HCT116 (cell line): Measurements from ENCODE around the gene VPS26A. TPM values are rescaled to one million over a fixed set of nuclear protein-coding genes. Genes with fewer than 3 reads are reported as not detected.

Experiments
- ATAC-seq: fragments of 200-7000 bp; cut with Tn5 transposase; 2 replicates; pipeline ENCODE4 v1.9.1; 2020; ENCODE audit warnings: mild to moderate bottlenecking, moderate library complexity
- BruUV-seq: library from RNA; stranded (reverse); fragments of 400-500 nt; replicated peaks from 2 replicates; lab custom pipeline; 2021; lab: Mats Ljungman, UMichigan
- CTCF ChIA-PET: fragments of 300-600 bp; sonication (Branson Sonifier 250); formaldehyde crosslinking; loops from one replicate; lab custom pipeline; 2021; ENCODE audit warnings: antibody characterized with exemption; lab: Charles Lee
- POLR2A ChIA-PET: fragments of 300-600, 350-600 bp; sonication (Branson Sonifier 250); formaldehyde crosslinking; loops from one replicate; lab custom pipeline; 2021; ENCODE audit warnings: antibody characterized with exemption; lab: Charles Lee
- RAD21 ChIA-PET, 2 experiments: fragments of 300-600 bp; sonication (Branson Sonifier 250); formaldehyde crosslinking; loops; one replicate each; lab custom pipeline; 2023; ENCODE audit warnings: low total read pairs in 2 of 2; ENCODE audit not compliant: uncharacterized antibody in 2 of 2, unreplicated experiment in 2 of 2, low non-redundant PET in 1 of 2; lab: Charles Lee
- DNase-seq: peaks from one replicate; pipeline ENCODE4 v3.0.0-alpha.2; 2010; ENCODE audit warnings: low read depth, low spot score
- H2AFZ ChIP-seq: fragments of 200-600 bp; shearing (Covaris generic), sonication (generic); 2 replicates; pipeline ENCODE4 v1.6.1; 2017; ENCODE audit warnings: low read depth, mixed run types, mixed read lengths, antibody characterized with exemption, low read length; ENCODE audit not compliant: poor library complexity, severe bottlenecking
- H3K27ac ChIP-seq: 2 replicates; pipeline ENCODE4 v1.5.1; 2012; ENCODE audit warnings: low read depth, low read length
- H3K27me3 ChIP-seq: fragments of 200-600 bp; sonication (generic); 2 replicates; pipeline ENCODE4 v1.6.1; 2016; ENCODE audit warnings: mixed run types, low read length, mixed read lengths; ENCODE audit not compliant: insufficient read depth
- H3K36me3 ChIP-seq, 2 experiments: fragments of 200-500 bp in 1 of 2; fragments of 200-600 bp in 1 of 2; sonication (Bioruptor generic) in 1 of 2; sonication (generic) in 1 of 2; 2 replicates each; pipeline versions ENCODE4 v1.5.1 to v1.6.1; 2014 to 2016; ENCODE audit warnings: low read length in 2 of 2, inconsistent platforms in 1 of 2, mixed read lengths in 1 of 2, mixed run types in 1 of 2; ENCODE audit not compliant: insufficient read depth in 2 of 2, control insufficient read depth in 1 of 2
- H3K4me1 ChIP-seq, 2 experiments: fragments of 200-600 bp in 1 of 2; sonication (generic) in 1 of 2; 2 replicates each; pipeline versions ENCODE4 v1.5.1 to v1.6.1; 2012 to 2017; ENCODE audit warnings: low read length in 2 of 2, inconsistent platforms in 1 of 2, mild to moderate bottlenecking in 1 of 2, mixed read lengths in 1 of 2, mixed run types in 1 of 2, moderate library complexity in 1 of 2; ENCODE audit not compliant: insufficient read depth in 2 of 2, control insufficient read depth in 1 of 2
- H3K4me2 ChIP-seq: fragments of 200-600 bp; sonication (generic); 2 replicates; pipeline ENCODE4 v1.6.1; 2017; ENCODE audit warnings: mixed run types, low read length, mixed read lengths
- H3K4me3 ChIP-seq, 2 experiments: fragments of 200-600 bp in 1 of 2; sonication (generic) in 1 of 2; replicated peaks in 1 of 2; 2 replicates each; pipeline ENCODE4 v1.5.1; 2011 to 2016; ENCODE audit warnings: low read length in 2 of 2, control low read depth in 1 of 2, low read depth in 1 of 2, mild to moderate bottlenecking in 1 of 2, mixed read lengths in 1 of 2, mixed run types in 1 of 2
- H3K79me2 ChIP-seq: fragments of 200-600 bp; sonication (generic); 2 replicates; pipeline ENCODE4 v1.6.1; 2017; ENCODE audit warnings: mild to moderate bottlenecking, mixed run types, low read length, moderate library complexity, mixed read lengths; ENCODE audit not compliant: insufficient read depth
- H3K9ac ChIP-seq: fragments of 200-600 bp; sonication (generic); 2 replicates; pipeline ENCODE4 v1.6.1; 2016; ENCODE audit warnings: low read length, mixed read lengths
- H3K9me2 ChIP-seq: fragments of 200-600 bp; sonication (generic), shearing (Covaris generic); 2 replicates; pipeline ENCODE4 v1.6.1; 2017; ENCODE audit warnings: mixed run types, mild to moderate bottlenecking, moderate library complexity; ENCODE audit not compliant: insufficient read depth
- H3K9me3 ChIP-seq, 2 experiments: fragments of 200-500 bp in 1 of 2; fragments of 200-600 bp in 1 of 2; sonication (Bioruptor generic) in 1 of 2; sonication (generic) in 1 of 2; 2 replicates each; pipeline ENCODE4 v1.6.1; 2014 to 2017; ENCODE audit warnings: low read length in 2 of 2, mixed read lengths in 2 of 2, inconsistent platforms in 1 of 2, low read depth in 1 of 2, mild to moderate bottlenecking in 1 of 2, mixed run types in 1 of 2, moderate library complexity in 1 of 2; ENCODE audit not compliant: control insufficient read depth in 1 of 2, insufficient read depth in 1 of 2
- H4K20me1 ChIP-seq: fragments of 200-600 bp; sonication (generic), shearing (Covaris generic); 2 replicates; pipeline ENCODE4 v1.6.1; 2017; ENCODE audit warnings: mixed run types, mild to moderate bottlenecking, moderate library complexity; ENCODE audit not compliant: insufficient read depth
- CEBPB ChIP-seq: IDR thresholded peaks from 2 replicates; pipeline ENCODE4 v1.6.1; 2012; ENCODE audit warnings: low read depth
- EGR1 ChIP-seq: IDR thresholded peaks from 2 replicates; pipeline ENCODE4 v1.6.1; 2012; ENCODE audit warnings: low read depth
- EZH2 ChIP-seq: fragments of 200-600 bp; sonication (generic); IDR thresholded peaks from 2 replicates; pipeline ENCODE4 v1.6.1; 2017; ENCODE audit warnings: antibody characterized with exemption, mixed run types
- EZH2phosphoT487 ChIP-seq: fragments of 200-600 bp; IDR thresholded peaks from 2 replicates; pipeline ENCODE4 v1.6.1; 2018; ENCODE audit warnings: antibody characterized with exemption, borderline replicate concordance
- POLR2AphosphoS5 ChIP-seq: IDR thresholded peaks from 2 replicates; pipeline ENCODE4 v1.6.1; 2011; ENCODE audit warnings: mild to moderate bottlenecking, low read depth, low read length, moderate library complexity
- SP1 ChIP-seq: IDR thresholded peaks from 2 replicates; pipeline ENCODE4 v1.6.1; 2012; ENCODE audit warnings: low read depth
- SRF ChIP-seq: IDR thresholded peaks from 2 replicates; pipeline ENCODE4 v1.6.1; 2012; ENCODE audit warnings: low read depth
- TCF7L2 ChIP-seq: IDR thresholded peaks from 2 replicates; pipeline ENCODE4 v1.7.0; 2011; ENCODE audit warnings: borderline replicate concordance, inconsistent platforms; ENCODE audit not compliant: insufficient read depth, insufficient read length; ENCODE audit errors: extremely low read depth
- ZFX ChIP-seq: fragments of 450-650 bp; IDR thresholded peaks from 2 replicates; pipeline ENCODE4 v1.6.1; 2017
- intact Hi-C: fragments of 100-400 bp; cut with micrococcal nuclease; formaldehyde crosslinking; loops from 2 replicates; pipeline ENCODE4 v1.10.0; 2022
- total RNA-seq: library from RNA; stranded (reverse); gene quantifications from one replicate; pipeline ENCODE4 v1.2.1, GENCODE V29; 2021; ENCODE audit not compliant: unreplicated experiment
- TF ChIP-seq, protein P1 (sequence below), 3 experiments: fragments of 200-600 bp in 1 of 3; sonication (generic) in 1 of 3; IDR thresholded peaks in 2 of 3; conservative IDR thresholded peaks in 1 of 3; 2 replicates each; pipeline ENCODE4 v1.5.1; 2012 to 2017; ENCODE audit warnings: low read depth in 2 of 3, low read length in 2 of 3, antibody characterized with exemption in 1 of 3, borderline replicate concordance in 1 of 3, control low read depth in 1 of 3, mild to moderate bottlenecking in 1 of 3, mixed read lengths in 1 of 3, mixed run types in 1 of 3, moderate library complexity in 1 of 3; ENCODE audit not compliant: insufficient read depth in 1 of 3
- TF ChIP-seq, protein P2 (sequence below): IDR thresholded peaks from 2 replicates; pipeline ENCODE4 v1.6.1; 2012; ENCODE audit warnings: low read depth
- TF ChIP-seq, protein P3 (sequence below): IDR thresholded peaks from 2 replicates; pipeline ENCODE4 v1.6.1; 2012

The VPS26A gene
- total RNA-seq, 1 experiment from 2014 or later = 65.1 TPM

DNA sequence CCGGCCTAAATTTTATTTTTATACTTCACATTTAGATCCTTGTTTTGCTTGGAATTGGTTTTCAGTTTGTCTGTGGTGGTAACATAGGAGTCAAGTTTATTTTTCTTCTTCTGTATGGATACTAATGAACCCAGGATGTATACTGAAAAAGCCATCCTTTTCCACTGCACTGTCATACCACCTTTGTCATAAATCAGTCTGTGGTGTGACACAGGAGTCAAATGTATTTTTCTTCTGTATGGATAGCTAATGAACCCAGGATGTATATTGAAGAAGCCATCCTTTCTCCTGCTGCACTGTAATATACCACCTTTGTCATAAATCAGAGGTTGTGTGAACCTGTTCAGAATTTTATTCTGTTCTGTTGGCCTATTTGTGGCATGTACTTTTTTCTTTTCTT, 21.4 kb downstream of the VPS26A start (continued):
- TF ChIP-seq, protein P1, sequence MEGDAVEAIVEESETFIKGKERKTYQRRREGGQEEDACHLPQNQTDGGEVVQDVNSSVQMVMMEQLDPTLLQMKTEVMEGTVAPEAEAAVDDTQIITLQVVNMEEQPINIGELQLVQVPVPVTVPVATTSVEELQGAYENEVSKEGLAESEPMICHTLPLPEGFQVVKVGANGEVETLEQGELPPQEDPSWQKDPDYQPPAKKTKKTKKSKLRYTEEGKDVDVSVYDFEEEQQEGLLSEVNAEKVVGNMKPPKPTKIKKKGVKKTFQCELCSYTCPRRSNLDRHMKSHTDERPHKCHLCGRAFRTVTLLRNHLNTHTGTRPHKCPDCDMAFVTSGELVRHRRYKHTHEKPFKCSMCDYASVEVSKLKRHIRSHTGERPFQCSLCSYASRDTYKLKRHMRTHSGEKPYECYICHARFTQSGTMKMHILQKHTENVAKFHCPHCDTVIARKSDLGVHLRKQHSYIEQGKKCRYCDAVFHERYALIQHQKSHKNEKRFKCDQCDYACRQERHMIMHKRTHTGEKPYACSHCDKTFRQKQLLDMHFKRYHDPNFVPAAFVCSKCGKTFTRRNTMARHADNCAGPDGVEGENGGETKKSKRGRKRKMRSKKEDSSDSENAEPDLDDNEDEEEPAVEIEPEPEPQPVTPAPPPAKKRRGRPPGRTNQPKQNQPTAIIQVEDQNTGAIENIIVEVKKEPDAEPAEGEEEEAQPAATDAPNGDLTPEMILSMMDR (IDR thresholded peaks at IDR 0.05 in 2 of 3, conservative IDR thresholded peaks at IDR 0.05 in 1 of 3; ENCODE audit: borderline replicate concordance in 1 of 3, insufficient read depth in 1 of 3, low read depth in 2 of 3, low read length in 2 of 3) = no peak
- TF ChIP-seq SRF (no peak), CEBPB (no peak), EZH2 (no peak)

DNA sequence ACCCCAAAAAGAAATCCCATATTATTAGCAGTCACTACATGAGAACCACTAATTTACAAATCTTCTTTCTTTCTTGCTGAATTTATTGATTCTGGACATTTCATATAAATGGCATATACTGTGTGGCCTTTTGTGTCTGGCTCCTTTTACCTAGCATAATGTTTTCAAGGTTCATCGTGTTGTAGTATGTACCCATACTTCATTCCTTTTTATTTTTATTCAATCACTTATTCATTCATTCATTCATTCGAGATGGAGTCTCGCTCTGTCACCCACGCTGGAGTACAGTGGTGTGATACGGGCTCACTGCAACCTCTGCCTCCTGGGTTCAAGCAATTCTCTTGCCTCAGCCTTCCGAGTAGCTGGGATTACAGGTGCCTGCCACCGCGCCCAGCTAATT, 21.9 kb downstream of the VPS26A start:
- intact Hi-C loops = no loop called here
- H3K27ac ChIP-seq = no peak overlapping the region
- TF ChIP-seq EZH2phosphoT487 (no peak), TCF7L2 (no peak), ZFX (no peak), POLR2AphosphoS5 (no peak), SP1 (no peak), EGR1 (no peak)
- TF ChIP-seq, protein P2, sequence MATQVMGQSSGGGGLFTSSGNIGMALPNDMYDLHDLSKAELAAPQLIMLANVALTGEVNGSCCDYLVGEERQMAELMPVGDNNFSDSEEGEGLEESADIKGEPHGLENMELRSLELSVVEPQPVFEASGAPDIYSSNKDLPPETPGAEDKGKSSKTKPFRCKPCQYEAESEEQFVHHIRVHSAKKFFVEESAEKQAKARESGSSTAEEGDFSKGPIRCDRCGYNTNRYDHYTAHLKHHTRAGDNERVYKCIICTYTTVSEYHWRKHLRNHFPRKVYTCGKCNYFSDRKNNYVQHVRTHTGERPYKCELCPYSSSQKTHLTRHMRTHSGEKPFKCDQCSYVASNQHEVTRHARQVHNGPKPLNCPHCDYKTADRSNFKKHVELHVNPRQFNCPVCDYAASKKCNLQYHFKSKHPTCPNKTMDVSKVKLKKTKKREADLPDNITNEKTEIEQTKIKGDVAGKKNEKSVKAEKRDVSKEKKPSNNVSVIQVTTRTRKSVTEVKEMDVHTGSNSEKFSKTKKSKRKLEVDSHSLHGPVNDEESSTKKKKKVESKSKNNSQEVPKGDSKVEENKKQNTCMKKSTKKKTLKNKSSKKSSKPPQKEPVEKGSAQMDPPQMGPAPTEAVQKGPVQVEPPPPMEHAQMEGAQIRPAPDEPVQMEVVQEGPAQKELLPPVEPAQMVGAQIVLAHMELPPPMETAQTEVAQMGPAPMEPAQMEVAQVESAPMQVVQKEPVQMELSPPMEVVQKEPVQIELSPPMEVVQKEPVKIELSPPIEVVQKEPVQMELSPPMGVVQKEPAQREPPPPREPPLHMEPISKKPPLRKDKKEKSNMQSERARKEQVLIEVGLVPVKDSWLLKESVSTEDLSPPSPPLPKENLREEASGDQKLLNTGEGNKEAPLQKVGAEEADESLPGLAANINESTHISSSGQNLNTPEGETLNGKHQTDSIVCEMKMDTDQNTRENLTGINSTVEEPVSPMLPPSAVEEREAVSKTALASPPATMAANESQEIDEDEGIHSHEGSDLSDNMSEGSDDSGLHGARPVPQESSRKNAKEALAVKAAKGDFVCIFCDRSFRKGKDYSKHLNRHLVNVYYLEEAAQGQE = no peak
- TF ChIP-seq, protein P3, sequence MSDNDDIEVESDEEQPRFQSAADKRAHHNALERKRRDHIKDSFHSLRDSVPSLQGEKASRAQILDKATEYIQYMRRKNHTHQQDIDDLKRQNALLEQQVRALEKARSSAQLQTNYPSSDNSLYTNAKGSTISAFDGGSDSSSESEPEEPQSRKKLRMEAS = no peak
- no peaks in the 10 kb centered on the region for H4K20me1 ChIP-seq
- no peaks in the 10 kb centered on the region for H3K27me3 ChIP-seq
- no peaks in the 10 kb centered on the region for H3K9me3 ChIP-seq
- H3K4me1 ChIP-seq = no peaks in the 10 kb centered on the region
- no peaks in the 10 kb centered on the region for H3K9me2 ChIP-seq
- CTCF ChIA-PET = no interaction called here
- no peak overlapping the region for H2AFZ ChIP-seq
- no peak overlapping the region for H3K9ac ChIP-seq
- DNase-seq (no peak), ATAC-seq (no peak)
- RAD21 ChIA-PET = no interaction called here
- no peaks in the 10 kb centered on the region for H3K36me3 ChIP-seq
- no peak overlapping the region for H3K4me2 ChIP-seq
- H3K4me3 ChIP-seq = no peak overlapping the region
- POLR2A ChIA-PET = no interaction called here
- peaks cover 62% of the 10 kb centered on the region for H3K79me2 ChIP-seq
- BruUV-seq = no TSS peak
